Lower leg skin (tissue), 3 donors: Measurements from ENCODE around the gene SRP14.

Source experiments
- POLR2A ChIP-seq, 2 donors: fragments of 450-650 bp; IDR thresholded peaks; one replicate each; pipeline ENCODE4 v1.6.1; 2016 to 2017; ENCODE audit warnings: antibody characterized with exemption in 2 of 2, mild to moderate bottlenecking in 1 of 2, moderate library complexity in 1 of 2
- TF ChIP-seq, protein P1 (sequence below), 3 donors: fragments of 450-650 bp; IDR thresholded peaks; one replicate each; pipeline ENCODE4 v1.5.1; 2016; ENCODE audit warnings: antibody characterized with exemption in 3 of 3, mild to moderate bottlenecking in 3 of 3, moderate library complexity in 2 of 3

DNA sequence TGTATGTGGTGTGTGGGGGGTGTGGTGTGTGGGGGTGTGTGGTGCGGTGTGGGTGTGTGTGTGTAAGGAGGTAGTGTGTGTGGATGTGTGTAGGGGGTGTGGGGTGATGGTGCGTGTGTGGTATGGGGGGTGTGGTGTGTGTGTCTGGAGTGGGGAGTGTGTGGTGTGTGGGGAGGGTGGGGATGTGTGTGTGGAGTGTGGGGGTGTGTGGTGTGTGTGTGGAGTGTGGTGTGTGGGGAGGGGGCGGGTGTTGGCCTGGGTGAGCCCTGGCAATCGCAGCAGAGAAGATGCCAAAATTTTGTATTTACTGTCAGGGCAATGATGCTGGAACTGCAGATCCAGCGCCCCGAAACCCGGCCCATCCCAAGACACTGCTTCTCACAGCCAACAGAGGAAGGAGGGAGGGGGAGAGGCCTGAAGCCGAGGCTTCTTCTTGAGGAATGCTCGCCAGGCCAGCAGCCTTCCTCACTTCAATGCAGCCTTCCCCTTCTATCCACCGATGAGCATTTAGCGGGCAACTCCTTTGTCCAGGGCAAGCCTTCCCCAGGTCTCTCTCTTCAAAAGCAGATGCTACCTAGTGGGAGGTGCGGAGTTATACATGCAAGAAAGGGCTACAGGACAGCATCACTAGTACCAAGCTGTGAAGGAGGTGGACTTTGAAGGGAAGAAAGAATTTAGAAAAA is 11.9 kb upstream of the SRP14 start:
- TF ChIP-seq, protein P1, sequence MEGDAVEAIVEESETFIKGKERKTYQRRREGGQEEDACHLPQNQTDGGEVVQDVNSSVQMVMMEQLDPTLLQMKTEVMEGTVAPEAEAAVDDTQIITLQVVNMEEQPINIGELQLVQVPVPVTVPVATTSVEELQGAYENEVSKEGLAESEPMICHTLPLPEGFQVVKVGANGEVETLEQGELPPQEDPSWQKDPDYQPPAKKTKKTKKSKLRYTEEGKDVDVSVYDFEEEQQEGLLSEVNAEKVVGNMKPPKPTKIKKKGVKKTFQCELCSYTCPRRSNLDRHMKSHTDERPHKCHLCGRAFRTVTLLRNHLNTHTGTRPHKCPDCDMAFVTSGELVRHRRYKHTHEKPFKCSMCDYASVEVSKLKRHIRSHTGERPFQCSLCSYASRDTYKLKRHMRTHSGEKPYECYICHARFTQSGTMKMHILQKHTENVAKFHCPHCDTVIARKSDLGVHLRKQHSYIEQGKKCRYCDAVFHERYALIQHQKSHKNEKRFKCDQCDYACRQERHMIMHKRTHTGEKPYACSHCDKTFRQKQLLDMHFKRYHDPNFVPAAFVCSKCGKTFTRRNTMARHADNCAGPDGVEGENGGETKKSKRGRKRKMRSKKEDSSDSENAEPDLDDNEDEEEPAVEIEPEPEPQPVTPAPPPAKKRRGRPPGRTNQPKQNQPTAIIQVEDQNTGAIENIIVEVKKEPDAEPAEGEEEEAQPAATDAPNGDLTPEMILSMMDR (IDR thresholded peaks at IDR 0.05) = no peak
- TF ChIP-seq POLR2A (IDR thresholded peaks at IDR 0.05) = no peak
